GM19193 (cell line): Measurements from ENCODE around the gene ZNF575.

ENCODE experiments used
- POLR2A ChIP-seq: IDR thresholded peaks from 4 replicates; pipeline ENCODE4 v1.6.1; 2011; ENCODE audit not compliant: insufficient read depth, insufficient read length; ENCODE audit errors: extremely low read depth

The ZNF575 gene

GRCh38 chr19:43575156-43575950 lies 42.4 kb downstream of the ZNF575 start, which contains the start of the genes PINLYP and XRCC1:
Gene PINLYP, plus strand, starts transcription at chr19:43575801. Its CDS starts 1,391 bp downstream, at chr19:43577192.
Gene XRCC1, minus strand, starts transcription at chr19:43575527. Its CDS starts 69 bp downstream, at chr19:43575458.
- TF ChIP-seq POLR2A = peak; percentile 62

- TF ChIP-seq POLR2A = no peak
These were observed 43.2 kb downstream of the ZNF575 start for GRCh38 chr19:43575955-43576878.

GRCh38 chr19:43578787-43579186 lies 45.8 kb downstream of the ZNF575 start:
- no peak for TF ChIP-seq POLR2A

- no peak for TF ChIP-seq POLR2A
These were observed 48.5 kb downstream of the ZNF575 start for GRCh38 chr19:43581467-43581866.

- no peak for TF ChIP-seq POLR2A
These were observed 49.5 kb downstream of the ZNF575 start for GRCh38 chr19:43582495-43582894.

GRCh38 chr19:43584484-43584883 lies 51.5 kb downstream of the ZNF575 start:
- TF ChIP-seq POLR2A = no peak
